IPS-18a (cell line): Measurements from ENCODE around the gene STK10.

ENCODE experiments used
- H3K27ac ChIP-seq: one replicate; pipeline ENCODE4 v1.5.1; 2013; ENCODE audit warnings: low read length
- H3K27me3 ChIP-seq: one replicate; pipeline ENCODE4 v1.6.1; 2013; ENCODE audit warnings: mild to moderate bottlenecking, low read length; ENCODE audit not compliant: control insufficient read depth, insufficient read depth
- H3K36me3 ChIP-seq: one replicate; pipeline ENCODE4 v1.6.1; 2013; ENCODE audit warnings: low read depth, low read length; ENCODE audit not compliant: control insufficient read depth
- H3K4me1 ChIP-seq: one replicate; pipeline ENCODE4 v1.6.1; 2013; ENCODE audit warnings: low read depth, low read length; ENCODE audit not compliant: control insufficient read depth
- H3K4me3 ChIP-seq: one replicate; pipeline ENCODE4 v1.5.1; 2013; ENCODE audit warnings: low read length
- H3K9ac ChIP-seq: one replicate; pipeline ENCODE4 v1.6.1; 2013; ENCODE audit warnings: mild to moderate bottlenecking, low read length, moderate library complexity
- H3K9me3 ChIP-seq: one replicate; pipeline ENCODE4 v1.6.1; 2013; ENCODE audit warnings: low read depth, low read length; ENCODE audit not compliant: control insufficient read depth

Gene STK10

GRCh38 chr5:172187118-172188032 is 649 bp downstream of the STK10 start:
- H3K27me3 ChIP-seq: peaks cover 7% of the 10 kb centered on the region
- peak overlapping the region; percentile 46 for H3K9ac ChIP-seq
- no peak overlapping the region for H3K27ac ChIP-seq
- H3K9me3 ChIP-seq: no peaks in the 10 kb centered on the region
- peak overlapping the region; percentile 80 for H3K4me3 ChIP-seq
- peaks cover 3% of the 10 kb centered on the region for H3K4me1 ChIP-seq
- H3K36me3 ChIP-seq: no peaks in the 10 kb centered on the region

- no peaks in the 10 kb centered on the region for H3K36me3 ChIP-seq
- H3K9me3 ChIP-seq: no peaks in the 10 kb centered on the region
- no peak overlapping the region for H3K9ac ChIP-seq
- no peak overlapping the region for H3K27ac ChIP-seq
- H3K4me1 ChIP-seq: peaks cover 3% of the 10 kb centered on the region
- no peak overlapping the region for H3K4me3 ChIP-seq
- H3K27me3 ChIP-seq: peaks cover 7% of the 10 kb centered on the region
Measured at GRCh38 chr5:172186114-172186695, 1.8 kb downstream of the STK10 start.

- no peaks in the 10 kb centered on the region for H3K36me3 ChIP-seq
- H3K27me3 ChIP-seq: peaks cover 7% of the 10 kb centered on the region
- no peak overlapping the region for H3K27ac ChIP-seq
- no peak overlapping the region for H3K9ac ChIP-seq
- H3K4me3 ChIP-seq: no peak overlapping the region
- H3K9me3 ChIP-seq: no peaks in the 10 kb centered on the region
- H3K4me1 ChIP-seq: peaks cover 2% of the 10 kb centered on the region
Measured at GRCh38 chr5:172185096-172185461, 2.9 kb downstream of the STK10 start.

- H3K27ac ChIP-seq: no peak overlapping the region
- H3K27me3 ChIP-seq: peaks cover 7% of the 10 kb centered on the region
- no peak overlapping the region for H3K9ac ChIP-seq
- H3K4me1 ChIP-seq: peaks cover 8% of the 10 kb centered on the region
- H3K9me3 ChIP-seq: no peaks in the 10 kb centered on the region
- no peak overlapping the region for H3K4me3 ChIP-seq
- no peaks in the 10 kb centered on the region for H3K36me3 ChIP-seq
Measured at GRCh38 chr5:172183881-172184280, 4.1 kb downstream of the STK10 start.

- Histone ChIP-seq H3K4me3 (no peak overlapping the region), H3K9me3 (no peaks in the 10 kb centered on the region), H3K4me1 (peaks cover 16% of the 10 kb centered on the region), H3K36me3 (no peaks in the 10 kb centered on the region), H3K27me3 (peaks cover 7% of the 10 kb centered on the region), H3K9ac (no peak overlapping the region), H3K27ac (no peak overlapping the region)
Measured at GRCh38 chr5:172182291-172182690, 5.7 kb downstream of the STK10 start.

GRCh38 chr5:172180936-172181335 is 7.1 kb downstream of the STK10 start:
- Histone ChIP-seq H3K27ac (no peak overlapping the region), H3K9me3 (no peaks in the 10 kb centered on the region), H3K9ac (no peak overlapping the region), H3K36me3 (no peaks in the 10 kb centered on the region), H3K4me3 (no peak overlapping the region), H3K4me1 (peaks cover 16% of the 10 kb centered on the region), H3K27me3 (no peaks in the 10 kb centered on the region)

- no peak overlapping the region for H3K27ac ChIP-seq
- H3K36me3 ChIP-seq: no peaks in the 10 kb centered on the region
- H3K4me1 ChIP-seq: peaks cover 16% of the 10 kb centered on the region
- H3K4me3 ChIP-seq: no peak overlapping the region
- no peaks in the 10 kb centered on the region for H3K27me3 ChIP-seq
- no peaks in the 10 kb centered on the region for H3K9me3 ChIP-seq
- no peak overlapping the region for H3K9ac ChIP-seq
Measured at GRCh38 chr5:172178991-172179989, 8.7 kb downstream of the STK10 start.

- no peak overlapping the region for H3K27ac ChIP-seq
- H3K36me3 ChIP-seq: no peaks in the 10 kb centered on the region
- H3K27me3 ChIP-seq: no peaks in the 10 kb centered on the region
- H3K4me3 ChIP-seq: no peak overlapping the region
- no peak overlapping the region for H3K9ac ChIP-seq
- peaks cover 16% of the 10 kb centered on the region for H3K4me1 ChIP-seq
- no peaks in the 10 kb centered on the region for H3K9me3 ChIP-seq
Measured at GRCh38 chr5:172178301-172178987, 9.6 kb downstream of the STK10 start.

GRCh38 chr5:172177176-172177575 is 10.8 kb downstream of the STK10 start:
- Histone ChIP-seq H3K4me3 (no peak overlapping the region), H3K9me3 (no peaks in the 10 kb centered on the region), H3K4me1 (peaks cover 16% of the 10 kb centered on the region), H3K36me3 (no peaks in the 10 kb centered on the region), H3K9ac (no peak overlapping the region), H3K27ac (no peak overlapping the region), H3K27me3 (no peaks in the 10 kb centered on the region)

- no peaks in the 10 kb centered on the region for H3K9me3 ChIP-seq
- H3K4me3 ChIP-seq: no peak overlapping the region
- no peaks in the 10 kb centered on the region for H3K36me3 ChIP-seq
- H3K9ac ChIP-seq: no peak overlapping the region
- no peaks in the 10 kb centered on the region for H3K27me3 ChIP-seq
- H3K4me1 ChIP-seq: peaks cover 16% of the 10 kb centered on the region
- H3K27ac ChIP-seq: no peak overlapping the region
Measured at GRCh38 chr5:172175263-172175719, 12.7 kb downstream of the STK10 start.
